H1 (cell line): Measurements from ENCODE around the gene OR2T35.
"Not testable (repeated sequence)": the region's sequence is repeated elsewhere in the genome, so short reads cannot be mapped to it uniquely, and the experiment has no call there.

Experiments
- BRCA1 ChIP-seq: IDR thresholded peaks from 2 replicates; pipeline ENCODE4 v1.6.1; 2012; ENCODE audit warnings: low read depth, low read length, improper control_type of control experiment
- CBX8 ChIP-seq: fragments of 300-800, 300-1000 bp; sonication (generic); IDR thresholded peaks from 2 replicates; pipeline ENCODE4 v1.7.1; 2016; ENCODE audit warnings: low read depth, low read length, borderline replicate concordance
- EP300 ChIP-seq, 2 experiments: IDR thresholded peaks; 1 replicate in 1 of 2; 2 replicates in 1 of 2; pipeline ENCODE4 v1.6.1; 2011 to 2012; ENCODE audit warnings: low read depth in 2 of 2, low read length in 2 of 2, mild to moderate bottlenecking in 2 of 2, borderline replicate concordance in 1 of 2, inconsistent platforms in 1 of 2, moderate library complexity in 1 of 2
- FOSL1 ChIP-seq: IDR thresholded peaks from 2 replicates; pipeline ENCODE4 v1.6.1; 2011; ENCODE audit warnings: mild to moderate bottlenecking, low read depth, low read length, moderate library complexity; ENCODE audit not compliant: insufficient read depth
- POLR2A ChIP-seq, 2 experiments: IDR thresholded peaks; 1 replicate in 1 of 2; 2 replicates in 1 of 2; pipeline ENCODE4 v1.6.1; 2011; ENCODE audit warnings: low read depth in 2 of 2, low read length in 2 of 2, mild to moderate bottlenecking in 2 of 2; ENCODE audit errors: control extremely low read depth in 1 of 2
- SAP30 ChIP-seq: fragments of 300-600 bp; sonication (generic); IDR thresholded peaks from 2 replicates; pipeline ENCODE4 v1.7.1; 2012; ENCODE audit warnings: low read length, moderate library complexity, mild to moderate bottlenecking, inconsistent platforms; ENCODE audit not compliant: insufficient read depth, insufficient replicate concordance
- SIN3A ChIP-seq, 2 experiments: IDR thresholded peaks in 1 of 2; conservative IDR thresholded peaks in 1 of 2; 2 replicates each; pipeline ENCODE4 v1.6.1; 2011 to 2012; ENCODE audit warnings: low read length in 2 of 2, improper control_type of control experiment in 1 of 2, low read depth in 1 of 2, mild to moderate bottlenecking in 1 of 2
- TEAD4 ChIP-seq: IDR thresholded peaks from 2 replicates; pipeline ENCODE4 v1.6.1; 2012; ENCODE audit warnings: low read depth, low read length, inconsistent platforms, mixed read lengths
- TF ChIP-seq, protein P1 (sequence below), 3 experiments: IDR thresholded peaks; 1 replicate in 2 of 3; 2 replicates in 1 of 3; pipeline versions ENCODE4 v1.5.1 to v1.6.1; 2011; ENCODE audit warnings: low read length in 3 of 3, mild to moderate bottlenecking in 3 of 3, inconsistent platforms in 2 of 3, low read depth in 1 of 3, moderate library complexity in 1 of 3; ENCODE audit not compliant: insufficient read depth in 1 of 3; ENCODE audit errors: control extremely low read depth in 1 of 3
- TF ChIP-seq, protein P2 (sequence below): IDR thresholded peaks from 2 replicates; pipeline ENCODE4 v1.6.1; 2012; ENCODE audit warnings: inconsistent platforms

DNA sequence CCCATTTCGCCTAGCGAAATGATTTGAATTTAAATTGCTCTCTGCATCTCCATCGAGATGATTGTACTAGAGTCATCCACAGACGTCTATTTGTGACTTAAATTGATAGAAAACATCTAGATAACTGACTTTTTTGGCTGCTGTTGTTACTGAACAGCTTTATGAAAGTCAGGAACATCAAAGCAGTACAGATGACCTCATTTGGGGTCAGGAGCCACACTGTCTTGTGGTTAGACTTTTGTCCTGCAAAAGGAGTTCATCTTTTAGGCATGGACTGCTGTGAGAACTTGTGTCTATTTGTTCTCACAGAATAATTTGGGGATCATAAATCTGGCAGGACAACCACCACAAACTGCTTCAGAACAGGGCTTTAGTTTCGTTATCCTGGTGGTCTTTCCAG, 5.4 kb downstream of the OR2T35 start:
- TF ChIP-seq CBX8; SAP30; TEAD4; EP300 (IDR thresholded peaks at IDR 0.05; ENCODE audit: borderline replicate concordance in 1 of 2, low read depth in 2 of 2, low read length in 2 of 2); FOSL1; BRCA1; POLR2A (IDR thresholded peaks at IDR 0.05; ENCODE audit: control extremely low read depth in 1 of 2, low read depth in 2 of 2, low read length in 2 of 2); SIN3A (conservative IDR thresholded peaks at IDR 0.05 in 1 of 2, IDR thresholded peaks at IDR 0.05 in 1 of 2; ENCODE audit: low read depth in 1 of 2, low read length in 2 of 2): not testable (repeated sequence)
- TF ChIP-seq, protein P1, sequence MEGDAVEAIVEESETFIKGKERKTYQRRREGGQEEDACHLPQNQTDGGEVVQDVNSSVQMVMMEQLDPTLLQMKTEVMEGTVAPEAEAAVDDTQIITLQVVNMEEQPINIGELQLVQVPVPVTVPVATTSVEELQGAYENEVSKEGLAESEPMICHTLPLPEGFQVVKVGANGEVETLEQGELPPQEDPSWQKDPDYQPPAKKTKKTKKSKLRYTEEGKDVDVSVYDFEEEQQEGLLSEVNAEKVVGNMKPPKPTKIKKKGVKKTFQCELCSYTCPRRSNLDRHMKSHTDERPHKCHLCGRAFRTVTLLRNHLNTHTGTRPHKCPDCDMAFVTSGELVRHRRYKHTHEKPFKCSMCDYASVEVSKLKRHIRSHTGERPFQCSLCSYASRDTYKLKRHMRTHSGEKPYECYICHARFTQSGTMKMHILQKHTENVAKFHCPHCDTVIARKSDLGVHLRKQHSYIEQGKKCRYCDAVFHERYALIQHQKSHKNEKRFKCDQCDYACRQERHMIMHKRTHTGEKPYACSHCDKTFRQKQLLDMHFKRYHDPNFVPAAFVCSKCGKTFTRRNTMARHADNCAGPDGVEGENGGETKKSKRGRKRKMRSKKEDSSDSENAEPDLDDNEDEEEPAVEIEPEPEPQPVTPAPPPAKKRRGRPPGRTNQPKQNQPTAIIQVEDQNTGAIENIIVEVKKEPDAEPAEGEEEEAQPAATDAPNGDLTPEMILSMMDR (IDR thresholded peaks at IDR 0.05; ENCODE audit: control extremely low read depth in 1 of 3, insufficient read depth in 1 of 3, low read depth in 1 of 3, low read length in 3 of 3), result not testable (repeated sequence)
- TF ChIP-seq, protein P2, sequence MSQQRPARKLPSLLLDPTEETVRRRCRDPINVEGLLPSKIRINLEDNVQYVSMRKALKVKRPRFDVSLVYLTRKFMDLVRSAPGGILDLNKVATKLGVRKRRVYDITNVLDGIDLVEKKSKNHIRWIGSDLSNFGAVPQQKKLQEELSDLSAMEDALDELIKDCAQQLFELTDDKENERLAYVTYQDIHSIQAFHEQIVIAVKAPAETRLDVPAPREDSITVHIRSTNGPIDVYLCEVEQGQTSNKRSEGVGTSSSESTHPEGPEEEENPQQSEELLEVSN, result not testable (repeated sequence)
